Testis (tissue), 3 donors: ENCODE results near the gene RABEP2. TPM values are rescaled to one million over a fixed set of nuclear protein-coding genes. Genes with fewer than 3 reads are reported as not detected.

Experiments used
- DNase-seq: peaks from one replicate; pipeline ENCODE4 v3.0.0-alpha.2; 2019
- H3K27ac ChIP-seq, 2 donors: fragments of 200-600 bp; sonication (generic); one replicate each; pipeline ENCODE4 v1.5.1; 2019
- H3K27me3 ChIP-seq: fragments of 200-600 bp; sonication (generic); one replicate; pipeline ENCODE4 v1.5.1; 2019
- H3K36me3 ChIP-seq: fragments of 200-600 bp; sonication (generic); one replicate; pipeline ENCODE4 v1.5.1; 2017; ENCODE audit warnings: low read depth; ENCODE audit errors: missing control alignments
- H3K4me1 ChIP-seq: fragments of 200-600 bp; sonication (generic); one replicate; pipeline ENCODE4 v1.5.1; 2019
- H3K4me3 ChIP-seq, 2 donors: fragments of 200-600 bp; sonication (generic); one replicate each; pipeline ENCODE4 v1.5.1; 2017 to 2019
- H3K9me3 ChIP-seq: fragments of 200-600 bp; sonication (generic); one replicate; pipeline ENCODE4 v1.5.1; 2017
- CTCF ChIP-seq, 3 experiments: fragments of 450-650 bp in 2 of 3; fragments of 200-600 bp in 1 of 3; sonication (generic) in 1 of 3; IDR thresholded peaks; one replicate each; pipeline ENCODE4 v1.5.1; 2016 to 2019; ENCODE audit warnings: antibody characterized with exemption in 3 of 3, mild to moderate bottlenecking in 2 of 3, moderate library complexity in 1 of 3
- POLR2A ChIP-seq: fragments of 450-650 bp; IDR thresholded peaks from one replicate; pipeline ENCODE4 v1.6.1; 2017; ENCODE audit warnings: antibody characterized with exemption, mild to moderate bottlenecking, moderate library complexity
- WGBS, 2 donors: methylation state at CpG; one replicate each; pipeline ENCODE4 v1.1.5; 2018; 5-methylcytosine and 5-hydroxymethylcytosine counted together
- intact Hi-C: fragments of 100-400 bp; cut with DNase I; formaldehyde crosslinking; loops from one replicate; pipeline ENCODE4 v1.15.1; 2023; ENCODE audit warnings: low total_unique reads
- polyA plus RNA-seq: library from polyadenylated mRNA; stranded (reverse); fragments of 350-450 nt; fragmentation: Illumina TruSeq; extraction: RNeasy Lipid Tissue Mini Kit (QIAGEN cat#74804); gene quantifications from one replicate; pipeline ENCODE4 v1.2.3, GENCODE V29; 2014; ENCODE audit warnings: low read depth, low replicate concordance; ENCODE audit not compliant: insufficient read depth
- total RNA-seq, 2 donors: library from RNA; depleted of rRNA; stranded (reverse); fragments of >200 nt; gene quantifications; one replicate each; pipeline ENCODE4 v1.2.3, GENCODE V29; 2016

RABEP2 gene
- total and polyA plus RNA-seq, 3 donors from 2014 or later, result 14.2 to 51.8 (median 43.3) TPM

- Histone ChIP-seq H3K27me3 (no peaks in the 10 kb centered on the region), H3K4me3 (no peak overlapping the region), H3K27ac (no peak overlapping the region), H3K4me1 (no peaks in the 10 kb centered on the region), H3K9me3 (no peaks in the 10 kb centered on the region), H3K36me3 (no peaks in the 10 kb centered on the region)
- TF ChIP-seq CTCF (IDR thresholded peaks at IDR 0.05) (no peak), POLR2A (no peak)
- WGBS, 2 donors, result 92 to 94% methylated on average over 2 to 9 of the region's 9 CpGs
- no peak for DNase-seq
- intact Hi-C loops, result no loop called here
These were observed 19.7 kb downstream of the RABEP2 start for GRCh38 chr16:28905229-28905754.

- no peak overlapping the region for H3K4me3 ChIP-seq
- intact Hi-C loops, result no loop called here
- H3K27ac ChIP-seq, result no peak overlapping the region
- no peaks in the 10 kb centered on the region for H3K4me1 ChIP-seq
- DNase-seq, result no peak
- H3K9me3 ChIP-seq, result no peaks in the 10 kb centered on the region
- WGBS, 2 donors, result 92% methylated on average over 16 of the region's 16 CpGs; no CpG with 5 or more reads in 1 of the 2 donors
- no peak for TF ChIP-seq POLR2A
- no peak for TF ChIP-seq CTCF (IDR thresholded peaks at IDR 0.05)
- no peaks in the 10 kb centered on the region for H3K36me3 ChIP-seq
- H3K27me3 ChIP-seq, result no peaks in the 10 kb centered on the region
These were observed 20.2 kb downstream of the RABEP2 start for GRCh38 chr16:28904828-28905227.

- TF ChIP-seq POLR2A (no peak), CTCF (IDR thresholded peaks at IDR 0.05) (no peak)
- Histone ChIP-seq H3K27me3 (no peaks in the 10 kb centered on the region), H3K36me3 (no peaks in the 10 kb centered on the region), H3K27ac (no peak overlapping the region), H3K4me3 (no peak overlapping the region), H3K4me1 (no peaks in the 10 kb centered on the region), H3K9me3 (no peaks in the 10 kb centered on the region)
- intact Hi-C loops, result no loop called here
- DNase-seq, result no peak
- WGBS, 2 donors, result 78 to 88% methylated on average over 10 to 14 of the region's 14 CpGs
These were observed 20.7 kb downstream of the RABEP2 start for GRCh38 chr16:28904363-28904762.

- TF ChIP-seq CTCF (IDR thresholded peaks at IDR 0.05), result no peak
- intact Hi-C loops, result no loop called here
- Histone ChIP-seq H3K27me3 (no peaks in the 10 kb centered on the region), H3K27ac (no peak overlapping the region), H3K9me3 (no peaks in the 10 kb centered on the region), H3K4me1 (no peaks in the 10 kb centered on the region), H3K36me3 (no peaks in the 10 kb centered on the region), H3K4me3 (no peak overlapping the region)
- DNase-seq, result no peak
- 79 to 88% methylated on average over 19 to 29 of the region's 29 CpGs for WGBS, 2 donors
These were observed 21.5 kb downstream of the RABEP2 start for GRCh38 chr16:28903344-28904042.

- DNase-seq, result no peak
- 69 to 93% methylated on average over 5 to 11 of the region's 11 CpGs for WGBS, 2 donors
- H3K27ac ChIP-seq, result no peak overlapping the region
- no peaks in the 10 kb centered on the region for H3K4me1 ChIP-seq
- H3K9me3 ChIP-seq, result no peaks in the 10 kb centered on the region
- no peaks in the 10 kb centered on the region for H3K27me3 ChIP-seq
- H3K4me3 ChIP-seq, result no peak overlapping the region
- no peaks in the 10 kb centered on the region for H3K36me3 ChIP-seq
- TF ChIP-seq CTCF (IDR thresholded peaks at IDR 0.05) (no peak), POLR2A (no peak)
- intact Hi-C loops, result no loop called here
These were observed 22.1 kb downstream of the RABEP2 start for GRCh38 chr16:28902909-28903308.
